Measurements from ENCODE around the gene ADIPOR2.
"Not testable (repeated sequence)": the region's sequence is repeated elsewhere in the genome, so short reads cannot be mapped to it uniquely, and the experiment has no call there.

Gene ADIPOR2

DNA sequence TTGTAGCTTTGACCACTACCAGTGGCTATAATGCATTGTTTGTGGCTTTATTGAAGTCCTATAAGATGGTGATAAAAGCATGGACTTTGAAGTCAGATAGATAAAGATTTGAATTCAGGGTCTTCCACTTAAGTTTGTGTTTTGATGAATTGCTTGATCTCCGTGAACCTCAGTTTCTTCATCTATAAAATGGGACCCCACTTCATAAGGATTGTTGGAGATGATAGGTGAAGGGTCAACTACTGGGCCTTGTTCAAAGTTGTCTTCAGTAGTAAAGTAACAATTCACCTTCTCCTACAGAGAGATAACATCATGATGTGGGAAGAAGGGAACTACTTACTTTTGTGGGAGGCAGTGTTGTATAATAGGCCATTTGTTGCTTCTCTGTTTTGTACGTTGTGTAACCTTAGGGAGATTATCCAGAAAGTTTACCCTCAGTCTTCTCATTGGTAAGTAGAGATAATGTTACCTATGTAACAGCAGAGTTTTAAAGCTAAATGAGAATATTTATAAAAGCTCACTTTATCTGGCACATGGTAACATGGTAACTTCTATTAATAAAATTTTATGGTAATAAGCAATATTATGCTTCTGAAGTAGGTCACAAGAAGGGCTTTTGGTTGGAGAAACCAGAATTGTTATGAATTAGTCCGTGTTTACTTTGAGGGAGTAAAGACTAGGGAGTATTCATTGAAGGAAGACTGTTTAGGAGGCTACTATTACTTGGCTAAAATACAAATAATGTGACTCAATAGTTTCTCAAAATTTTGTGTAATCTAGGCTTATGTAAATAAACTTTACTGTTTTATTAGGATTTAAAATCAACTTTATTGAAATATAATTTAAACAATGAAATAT is 15.1 kb downstream of the ADIPOR2 start:
- no peak for DNase-seq

DNA sequence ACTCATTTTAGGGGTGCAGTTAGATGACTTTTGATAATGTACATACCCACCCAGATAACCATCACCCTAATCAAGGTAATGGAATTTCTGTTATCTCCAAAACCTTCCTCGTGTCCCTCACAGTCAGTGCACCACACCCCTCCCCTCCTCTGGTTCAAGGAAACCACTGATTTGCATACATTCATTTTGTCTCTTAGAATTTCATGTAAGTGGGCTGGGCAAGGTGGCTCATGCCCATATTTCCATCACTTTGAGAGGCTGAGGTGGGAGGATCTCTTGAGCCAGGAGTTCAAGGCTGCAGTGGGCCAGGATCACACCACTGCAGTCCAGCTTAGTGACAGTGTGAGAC is 15.7 kb downstream of the ADIPOR2 start:
- no peak for DNase-seq

DNA sequence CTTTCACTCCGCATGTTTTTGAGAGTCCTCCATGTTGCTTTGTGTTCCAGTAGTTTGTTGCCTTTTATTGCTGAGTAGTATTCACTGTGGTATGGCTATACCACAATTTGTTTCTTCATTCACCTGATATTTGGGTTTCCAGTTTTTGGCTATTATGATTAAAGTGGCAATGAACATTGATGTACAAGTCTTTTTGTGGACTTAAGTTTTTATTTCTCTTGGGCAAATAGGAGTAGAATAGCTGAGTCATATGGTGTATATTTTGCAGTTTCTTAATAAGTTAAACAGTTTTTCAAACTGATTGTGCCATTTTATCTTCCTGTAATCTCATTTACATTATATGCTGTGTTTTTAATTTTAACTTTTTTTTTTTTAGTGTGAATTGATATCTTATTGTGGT is 16.2 kb downstream of the ADIPOR2 start:
- no peak for DNase-seq

DNA sequence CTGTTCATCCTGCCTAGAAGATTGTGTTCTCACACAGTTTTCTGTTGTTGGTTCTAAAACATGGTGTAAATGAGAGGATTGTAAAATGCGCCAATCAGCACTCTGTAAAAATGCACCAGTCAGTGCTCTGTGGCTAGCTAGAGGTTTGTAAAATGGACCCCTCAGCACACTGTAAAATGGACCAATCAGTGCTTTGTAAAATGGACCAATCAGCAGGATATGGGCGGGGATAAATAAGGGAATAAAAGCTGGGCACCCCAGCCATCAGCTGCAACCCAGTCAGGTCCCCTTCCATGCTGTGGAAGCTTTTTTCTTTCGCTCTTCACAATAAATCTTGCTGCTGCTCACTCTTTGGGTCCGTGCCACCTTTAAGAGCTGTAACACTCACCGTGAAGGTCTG is 19.1 kb downstream of the ADIPOR2 start:
- DNase-seq: not testable (repeated sequence)

DNA sequence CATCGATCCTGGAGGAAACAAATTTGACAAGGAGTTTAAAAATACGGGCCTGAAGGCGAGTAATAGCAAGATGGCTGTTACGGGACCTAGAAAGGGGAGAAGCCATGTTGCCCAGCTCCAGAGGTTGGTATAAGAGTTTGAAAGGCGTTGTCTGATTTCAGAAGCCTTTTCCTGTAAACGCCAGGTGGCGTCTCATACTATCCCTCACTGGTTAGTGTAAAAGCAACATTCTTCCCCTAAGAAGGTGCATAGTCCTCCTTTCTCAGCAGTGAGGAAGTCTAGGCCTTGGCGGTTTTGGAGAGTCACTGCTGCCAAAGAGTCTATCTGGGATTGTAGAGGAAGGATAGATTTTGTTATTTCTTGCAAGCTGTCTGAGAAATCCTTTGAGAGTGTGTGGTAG is 20.0 kb downstream of the ADIPOR2 start:
- not testable (repeated sequence) for DNase-seq

DNA sequence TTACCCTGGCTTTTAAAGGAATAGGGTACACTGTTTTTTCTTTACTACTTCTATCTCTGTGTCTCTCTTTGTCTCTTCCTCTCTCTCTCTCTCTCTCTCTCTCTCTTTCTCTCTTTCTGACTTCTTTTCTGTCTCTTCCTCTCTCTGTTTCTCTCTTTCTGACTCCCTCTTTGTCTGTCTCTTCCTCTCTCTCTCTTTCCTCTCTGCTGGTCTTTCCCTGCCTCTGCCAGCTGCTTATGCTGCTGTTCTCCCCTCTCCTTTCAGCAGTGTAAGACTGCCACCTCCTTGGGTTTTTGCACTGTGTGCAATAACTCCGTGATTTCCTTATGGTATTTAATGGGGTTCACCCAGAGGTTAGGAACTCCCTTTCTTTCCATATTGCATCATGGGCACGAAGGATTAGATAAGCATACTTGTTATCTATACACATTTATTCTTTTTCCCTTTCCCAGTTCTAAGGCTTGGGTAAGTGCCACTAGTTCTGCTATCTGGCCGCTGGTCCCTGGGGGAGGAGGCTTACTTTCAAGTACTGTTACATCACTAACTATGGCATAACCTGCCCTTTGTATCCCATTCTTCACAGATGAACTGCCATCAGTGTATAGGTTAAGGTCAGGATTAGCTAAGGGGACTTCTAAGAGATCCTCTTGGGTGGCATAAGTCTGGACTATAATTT is 20.8 kb downstream of the ADIPOR2 start:
- DNase-seq: not testable (repeated sequence)

DNA sequence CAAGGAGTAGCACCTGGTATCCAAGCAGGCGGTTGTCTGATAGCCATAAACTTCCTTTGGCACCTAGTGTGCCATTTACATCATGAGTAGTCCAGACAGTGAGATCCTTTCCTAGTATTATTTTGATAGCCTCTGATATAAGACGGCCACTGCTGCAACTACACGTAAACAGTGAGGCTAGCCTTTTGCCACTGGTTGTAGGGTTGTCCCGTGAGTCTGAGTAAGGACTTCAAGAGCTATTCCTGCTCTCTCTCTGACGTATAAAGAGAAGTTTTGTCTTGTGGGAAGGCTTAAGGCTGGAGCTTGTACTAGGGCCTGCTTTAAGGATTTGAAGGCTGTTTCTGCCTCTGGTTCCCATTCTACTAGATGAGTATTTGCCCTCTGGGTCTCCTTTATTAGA is 21.4 kb downstream of the ADIPOR2 start:
- not testable (repeated sequence) for DNase-seq

DNA sequence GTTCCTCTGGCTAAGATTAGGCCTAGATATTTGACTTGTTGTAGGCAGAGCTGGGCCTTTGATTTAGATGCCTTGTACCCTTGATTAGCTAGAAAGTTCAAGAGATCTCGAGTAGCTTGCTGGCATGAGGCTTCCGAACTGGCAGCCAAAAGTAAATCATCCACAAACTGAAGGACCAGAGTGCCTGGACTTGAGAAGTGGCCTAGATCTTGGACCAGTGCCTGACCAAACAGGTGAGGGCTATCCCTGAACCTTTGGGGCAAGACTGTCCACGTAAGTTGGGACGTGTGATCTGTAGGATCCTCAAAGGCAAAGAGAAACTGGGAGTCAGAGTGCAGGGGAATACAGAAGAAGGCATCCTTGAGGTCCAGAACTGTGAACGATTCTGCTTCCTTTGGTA is 22.0 kb downstream of the ADIPOR2 start:
- not testable (repeated sequence) for DNase-seq

DNA sequence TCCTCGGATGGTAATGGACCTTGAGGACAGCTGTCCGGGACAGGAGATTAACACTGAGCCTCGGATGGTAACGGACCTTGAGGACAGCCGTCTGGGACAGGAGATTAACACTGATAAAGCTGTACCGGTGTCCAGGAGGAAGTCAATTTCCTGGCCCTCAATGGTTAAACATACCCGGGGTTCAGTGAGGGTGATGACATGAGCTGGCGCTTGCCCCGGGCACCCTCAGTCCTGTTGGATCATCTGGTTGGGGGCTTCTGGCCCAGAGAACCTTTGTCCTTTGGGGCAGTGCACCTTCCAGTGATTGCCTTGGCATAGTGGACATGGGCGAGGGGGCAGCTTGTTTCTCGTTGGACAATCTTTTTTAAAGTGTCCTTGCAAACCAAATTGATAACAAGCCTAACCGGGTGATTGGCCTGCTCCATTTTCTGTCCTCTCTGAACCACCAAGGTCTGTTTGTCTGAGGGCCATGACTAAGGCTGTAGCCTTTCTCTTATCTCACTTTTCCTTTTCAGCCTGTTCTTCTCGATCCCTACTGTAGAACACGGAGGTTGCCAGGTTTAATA is 23.0 kb downstream of the ADIPOR2 start:
- not testable (repeated sequence) for DNase-seq

DNA sequence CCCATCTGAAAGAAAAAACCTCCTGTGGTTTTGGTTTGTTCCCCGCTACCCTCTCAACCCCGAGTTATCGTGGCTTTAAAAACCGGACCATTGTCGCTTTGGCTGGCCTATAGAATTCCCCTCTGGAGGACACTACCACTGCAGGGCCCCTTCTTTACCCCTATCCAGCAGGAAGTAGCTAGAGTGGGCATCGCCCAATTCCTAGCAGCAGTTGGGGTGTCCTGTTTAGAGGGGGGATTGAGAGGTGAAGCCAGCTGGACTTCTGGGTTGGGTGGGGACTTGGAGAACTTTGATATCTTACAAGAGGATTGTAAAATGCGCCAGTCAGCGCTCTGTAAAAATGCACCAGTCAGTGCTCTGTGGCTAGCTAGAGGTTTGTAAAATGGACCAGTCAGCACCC is 24.6 kb downstream of the ADIPOR2 start:
- DNase-seq: not testable (repeated sequence)

DNA sequence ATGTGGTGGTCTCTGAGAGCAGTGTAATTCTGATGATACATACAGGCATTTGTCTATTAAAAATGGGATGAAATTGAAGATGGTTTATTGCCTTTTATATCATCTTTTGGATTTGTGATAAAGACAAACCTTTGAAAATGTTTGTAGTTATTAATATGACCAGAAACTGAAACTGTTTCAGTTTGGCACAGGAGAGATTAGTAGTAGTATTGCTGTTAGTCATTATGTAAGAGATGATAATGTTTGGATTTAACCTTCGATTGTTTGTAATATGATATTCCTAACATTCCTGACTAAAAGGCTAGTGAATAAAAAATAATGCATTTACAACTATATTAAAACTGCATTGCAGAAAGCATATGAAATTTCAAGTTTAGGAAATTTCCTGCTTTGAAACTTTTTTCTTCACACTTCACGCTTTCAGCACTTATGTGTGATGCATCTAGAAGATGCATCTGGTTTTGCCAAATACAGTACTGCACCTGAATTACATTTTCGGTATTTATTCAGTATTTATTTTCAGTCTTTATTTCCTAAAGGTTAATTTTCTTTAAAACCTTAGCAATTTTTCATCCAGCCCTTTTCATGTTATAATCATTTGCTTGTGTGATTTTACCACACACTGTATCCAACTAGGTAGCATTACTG is 25.5 kb downstream of the ADIPOR2 start:
- no peak for DNase-seq

DNA sequence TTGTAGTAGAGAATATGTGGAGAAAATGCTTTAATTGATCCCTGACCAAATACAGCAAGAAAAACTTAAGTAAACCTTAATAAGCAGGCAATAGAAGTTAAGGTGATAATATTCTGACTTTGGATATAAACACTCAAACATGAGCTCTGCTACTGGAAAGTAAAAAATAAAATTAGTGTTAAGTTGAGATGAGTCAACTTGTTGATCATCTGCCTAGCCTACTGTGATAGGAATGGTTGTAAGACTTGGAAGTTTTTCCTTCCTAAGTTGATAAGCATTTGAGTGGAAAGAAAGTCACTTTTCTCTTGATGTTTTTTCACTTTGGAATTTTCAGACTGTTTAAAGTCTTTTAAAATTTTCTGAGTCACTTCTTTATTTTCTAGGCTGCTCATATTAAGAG is 26.0 kb downstream of the ADIPOR2 start:
- no peak for DNase-seq

DNA sequence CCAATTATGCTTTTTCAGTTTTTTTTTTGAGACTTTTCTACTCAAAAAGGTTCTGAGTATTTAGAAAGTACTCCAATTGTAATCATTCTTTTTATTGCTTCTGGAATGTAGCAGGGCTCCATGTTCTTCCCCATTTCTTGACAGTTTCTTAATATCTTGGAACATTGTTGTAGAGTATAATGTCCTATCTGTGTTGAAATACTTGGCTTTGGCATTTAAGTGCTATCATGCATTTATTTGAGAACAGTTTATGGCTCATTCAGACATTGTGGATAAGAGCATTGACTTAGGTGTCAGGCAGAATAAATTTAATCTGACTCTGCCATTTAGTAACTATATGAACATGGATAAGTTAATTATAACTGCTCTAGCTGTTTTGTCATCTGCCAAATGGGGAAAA is 28.3 kb downstream of the ADIPOR2 start:
- no peak for DNase-seq

DNA sequence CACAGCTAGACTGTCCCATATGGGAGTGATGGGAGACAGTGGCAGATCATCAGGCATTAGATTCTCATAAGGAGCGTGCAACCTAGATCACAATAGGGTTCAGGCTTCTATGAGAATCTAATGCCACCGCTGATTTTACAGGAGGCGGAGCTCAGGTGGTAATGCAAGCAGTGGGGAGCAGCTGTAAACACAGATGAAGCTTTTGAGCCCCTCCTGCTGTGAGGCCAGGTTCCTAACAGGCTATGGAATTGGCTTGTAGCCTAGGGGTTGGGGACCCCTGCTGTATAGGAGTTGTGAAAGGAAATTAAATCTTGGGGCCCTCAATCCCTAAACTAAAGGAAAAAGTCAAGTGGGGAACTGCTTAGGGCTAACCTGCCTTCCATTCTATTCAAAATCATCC is 29.6 kb downstream of the ADIPOR2 start:
- DNase-seq: no peak

DNA sequence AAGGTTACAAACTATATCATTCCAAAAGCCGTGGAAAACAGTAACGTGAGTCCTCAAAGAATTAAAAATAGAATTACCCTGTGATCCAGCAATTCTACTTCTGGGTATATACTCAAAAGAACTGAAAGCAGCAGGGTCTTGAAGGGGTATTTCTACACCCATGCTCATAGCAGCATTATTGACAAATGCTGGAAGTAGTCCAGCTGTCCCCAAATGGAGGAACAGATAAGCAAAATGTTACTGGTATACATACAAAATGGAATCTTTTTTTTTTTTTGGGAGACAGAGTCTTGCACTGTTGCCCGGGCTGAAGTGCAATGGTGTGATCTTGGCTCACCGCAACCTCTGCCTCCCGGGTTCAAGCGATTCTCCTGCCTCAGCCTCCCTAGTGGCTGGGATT is 32.9 kb downstream of the ADIPOR2 start:
- no peak for DNase-seq

DNA sequence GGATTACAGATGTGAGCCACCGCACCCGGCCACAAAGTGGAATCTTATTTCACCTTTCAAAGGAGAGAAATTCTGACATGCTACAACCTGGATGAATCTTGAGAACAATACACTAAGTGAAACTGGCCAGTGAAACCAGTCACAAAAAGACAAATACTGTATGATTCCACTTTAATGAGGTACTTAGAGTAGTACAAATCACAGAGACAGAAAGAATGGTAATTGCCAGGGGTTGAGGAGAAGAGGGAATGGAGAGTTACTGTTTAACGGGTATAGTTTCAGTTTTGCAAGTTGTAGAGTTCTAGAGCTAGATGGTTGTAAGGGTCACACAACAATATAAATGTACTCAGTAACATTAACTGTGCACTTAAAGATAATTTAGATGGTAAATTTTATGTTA is 33.4 kb downstream of the ADIPOR2 start:
- DNase-seq: no peak

DNA sequence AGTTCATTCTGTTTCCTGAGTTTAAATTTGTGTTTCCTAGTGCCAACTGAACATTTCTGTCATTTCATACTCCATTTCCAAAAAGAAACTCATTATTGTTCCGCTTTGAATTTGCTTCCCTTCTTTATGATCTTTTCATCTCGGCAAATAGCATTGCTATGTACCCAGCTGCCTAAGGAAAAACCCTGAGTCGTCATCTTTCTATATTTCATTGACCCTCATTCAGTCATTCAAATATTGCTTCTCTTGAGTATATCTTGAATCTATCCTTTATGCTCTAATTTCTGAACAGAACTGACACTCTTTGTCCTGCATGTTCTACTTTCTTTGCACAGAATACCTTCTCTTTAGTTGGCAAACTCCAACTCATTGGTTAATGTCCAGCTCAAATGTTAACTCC is 35.9 kb downstream of the ADIPOR2 start:
- DNase-seq: no peak

DNA sequence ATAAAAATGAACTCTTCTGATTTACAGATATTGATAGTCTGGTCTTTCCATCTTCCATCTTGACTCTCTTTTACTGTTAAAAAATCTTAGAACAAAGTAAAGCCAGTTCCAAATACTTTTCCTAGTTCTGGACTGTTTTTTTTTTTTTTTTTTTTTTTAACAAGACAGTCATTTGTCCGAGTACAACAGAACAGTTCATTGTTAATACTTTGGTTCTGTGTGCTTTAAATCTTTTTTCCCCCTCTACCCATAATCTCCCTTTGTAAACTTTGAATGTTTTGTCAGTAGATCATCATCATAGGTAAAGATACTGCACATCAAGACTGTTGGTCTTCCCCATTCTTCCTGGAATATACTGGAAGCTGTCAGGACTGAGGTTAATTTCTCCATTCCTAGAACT is 38.0 kb downstream of the ADIPOR2 start:
- DNase-seq: no peak

DNA sequence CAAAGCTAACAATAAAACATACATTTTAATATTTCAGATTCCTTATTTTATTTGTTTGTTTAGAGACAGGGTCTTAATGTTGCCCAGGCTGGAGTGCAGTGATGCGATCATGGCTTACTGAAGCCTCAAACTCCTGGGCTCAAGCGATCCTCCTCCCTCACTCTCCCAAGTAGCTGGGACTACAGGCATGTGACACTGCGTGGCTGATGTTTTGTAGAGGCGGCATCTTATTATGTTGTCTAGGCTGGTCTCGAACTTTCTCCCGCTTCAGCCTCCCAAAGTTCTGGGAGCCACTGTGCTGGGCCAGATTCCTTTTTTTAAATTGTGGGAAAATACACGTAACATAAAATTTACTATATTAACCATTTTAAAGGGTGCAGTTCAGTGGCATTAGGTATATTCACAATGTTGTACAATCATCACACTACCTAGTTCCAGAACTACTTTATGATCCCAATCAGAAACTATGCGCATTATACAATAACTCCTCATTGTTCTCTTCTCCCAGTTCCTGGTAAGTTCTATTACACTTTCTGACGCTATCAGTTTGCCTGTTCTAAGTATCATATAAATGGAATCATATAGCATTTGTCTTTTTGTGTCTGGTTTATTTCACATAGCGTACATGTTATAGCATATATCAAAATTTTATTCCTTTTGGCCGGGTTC is 40.3 kb downstream of the ADIPOR2 start:
- DNase-seq: no peak

DNA sequence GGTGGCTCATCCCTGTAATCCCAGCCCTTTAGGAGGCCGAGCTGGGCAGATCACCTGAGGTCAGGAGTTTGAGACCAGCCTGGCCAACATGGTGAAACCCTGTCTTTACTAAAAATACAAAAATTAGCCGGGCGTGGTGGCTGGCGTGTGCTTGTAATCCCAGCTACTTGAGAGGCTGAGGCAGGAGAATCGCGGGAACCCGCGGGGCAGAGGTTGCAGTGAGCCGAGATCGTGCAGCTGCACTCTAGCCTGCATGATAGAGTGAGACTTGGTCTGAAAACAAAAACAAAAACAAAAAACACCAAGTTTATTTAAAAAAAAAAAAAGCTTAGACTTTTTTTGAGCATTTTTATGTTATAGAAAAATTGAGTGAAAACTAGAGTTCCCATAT is 40.8 kb downstream of the ADIPOR2 start:
- not testable (repeated sequence) for DNase-seq

DNA sequence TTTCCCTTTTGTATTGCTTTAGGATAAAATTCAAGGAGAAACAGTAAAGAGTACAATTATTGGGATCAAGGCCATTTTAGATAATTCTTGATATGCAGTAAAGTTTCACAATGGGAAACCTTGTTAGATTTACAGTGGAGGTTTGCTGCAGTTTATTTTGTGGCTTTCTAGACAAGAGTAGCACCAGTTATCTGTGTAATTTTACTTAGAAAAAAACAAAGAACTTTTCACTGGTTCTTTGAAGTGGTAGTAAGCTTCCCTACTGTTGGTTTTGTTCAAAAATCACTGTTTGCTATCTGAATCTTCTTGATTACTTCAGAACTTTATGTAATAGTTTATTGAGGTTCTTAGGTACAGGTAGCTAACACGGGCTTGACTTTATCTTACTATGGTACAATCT is 42.0 kb downstream of the ADIPOR2 start:
- DNase-seq: no peak

DNA sequence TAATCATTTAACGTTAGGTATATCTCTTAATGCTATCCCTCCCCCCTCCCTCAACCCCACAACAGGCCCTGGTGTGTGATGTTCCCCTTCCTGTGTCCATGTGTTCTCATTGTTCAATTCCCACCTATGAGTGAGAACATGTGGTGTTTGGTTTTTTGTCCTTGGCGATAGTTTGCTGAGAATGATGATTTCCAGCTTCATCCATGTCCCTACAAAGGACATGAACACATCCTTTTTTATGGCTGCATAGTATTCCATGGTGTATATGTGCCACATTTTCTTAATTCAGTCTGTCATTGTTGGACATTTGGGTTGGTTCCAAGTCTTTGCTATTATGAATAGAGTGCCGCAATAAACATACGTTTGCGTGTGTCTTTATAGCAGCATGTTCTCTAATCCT is 42.8 kb downstream of the ADIPOR2 start:
- DNase-seq: not testable (repeated sequence)

DNA sequence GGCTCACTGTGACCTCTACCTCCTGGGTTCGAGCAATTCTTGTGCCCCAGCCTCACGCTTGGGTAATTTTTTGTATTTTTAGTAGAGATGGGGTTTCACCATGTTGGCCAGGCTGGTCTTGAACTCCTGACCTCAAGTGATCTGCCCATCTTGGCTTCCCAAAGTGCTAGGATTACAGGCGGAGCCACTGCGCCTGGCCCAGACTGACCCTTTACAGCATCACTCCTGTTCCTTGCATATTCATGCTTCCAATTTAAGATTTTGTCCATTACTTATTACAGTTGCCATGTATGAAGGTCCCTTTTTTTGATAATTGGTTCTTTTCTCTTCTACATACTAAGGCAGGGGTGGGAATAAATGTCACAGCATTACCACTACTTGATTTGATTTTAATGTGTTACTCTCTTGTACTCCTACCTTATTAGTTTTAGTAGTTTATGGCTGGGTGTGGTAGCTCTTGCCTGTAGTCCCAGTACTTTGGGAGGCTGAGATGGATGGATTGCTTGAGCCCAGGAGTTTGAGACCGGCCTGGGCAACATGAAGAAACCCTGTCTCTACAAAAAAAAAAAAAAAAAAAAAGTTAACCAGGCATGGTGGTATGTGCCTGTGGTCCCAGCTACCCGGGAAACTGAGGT is 46.9 kb downstream of the ADIPOR2 start:
- no peak for DNase-seq

Data from islet precursor cell (in vitro differentiated cells).